ENCODE results near the gene COMMD4.
"Not testable (repeated sequence)": the region's sequence is repeated elsewhere in the genome, so short reads cannot be mapped to it uniquely, and the experiment has no call there.

DNA sequence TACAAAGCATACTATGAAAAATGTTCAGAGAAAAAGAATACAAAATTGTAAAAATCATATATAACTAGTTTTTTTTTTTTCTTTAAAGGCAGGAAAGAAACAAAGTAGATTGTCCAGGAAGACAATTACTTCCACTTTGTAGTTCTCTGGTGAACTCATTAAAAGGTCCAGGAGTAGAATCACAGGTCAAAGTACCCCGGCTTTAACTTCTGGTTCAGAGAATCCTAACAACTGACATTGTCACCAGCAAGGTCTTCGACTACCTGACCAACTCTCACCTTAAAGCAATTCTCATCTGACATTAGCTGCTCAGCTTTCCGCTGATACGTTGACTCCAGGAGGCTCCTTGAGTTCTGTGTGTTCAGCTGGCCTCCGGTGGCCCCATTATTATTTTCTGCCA, 48.1 kb downstream of the COMMD4 start:
- TF ChIP-seq, protein P1, sequence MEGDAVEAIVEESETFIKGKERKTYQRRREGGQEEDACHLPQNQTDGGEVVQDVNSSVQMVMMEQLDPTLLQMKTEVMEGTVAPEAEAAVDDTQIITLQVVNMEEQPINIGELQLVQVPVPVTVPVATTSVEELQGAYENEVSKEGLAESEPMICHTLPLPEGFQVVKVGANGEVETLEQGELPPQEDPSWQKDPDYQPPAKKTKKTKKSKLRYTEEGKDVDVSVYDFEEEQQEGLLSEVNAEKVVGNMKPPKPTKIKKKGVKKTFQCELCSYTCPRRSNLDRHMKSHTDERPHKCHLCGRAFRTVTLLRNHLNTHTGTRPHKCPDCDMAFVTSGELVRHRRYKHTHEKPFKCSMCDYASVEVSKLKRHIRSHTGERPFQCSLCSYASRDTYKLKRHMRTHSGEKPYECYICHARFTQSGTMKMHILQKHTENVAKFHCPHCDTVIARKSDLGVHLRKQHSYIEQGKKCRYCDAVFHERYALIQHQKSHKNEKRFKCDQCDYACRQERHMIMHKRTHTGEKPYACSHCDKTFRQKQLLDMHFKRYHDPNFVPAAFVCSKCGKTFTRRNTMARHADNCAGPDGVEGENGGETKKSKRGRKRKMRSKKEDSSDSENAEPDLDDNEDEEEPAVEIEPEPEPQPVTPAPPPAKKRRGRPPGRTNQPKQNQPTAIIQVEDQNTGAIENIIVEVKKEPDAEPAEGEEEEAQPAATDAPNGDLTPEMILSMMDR (conservative IDR thresholded peaks at IDR 0.05; ENCODE audit: low read depth, low read length): not testable (repeated sequence)
- not testable (repeated sequence) for TF ChIP-seq SMC3 (IDR thresholded peaks at IDR 0.05; ENCODE audit: low read depth, low read length)
- TF ChIP-seq, protein P2, sequence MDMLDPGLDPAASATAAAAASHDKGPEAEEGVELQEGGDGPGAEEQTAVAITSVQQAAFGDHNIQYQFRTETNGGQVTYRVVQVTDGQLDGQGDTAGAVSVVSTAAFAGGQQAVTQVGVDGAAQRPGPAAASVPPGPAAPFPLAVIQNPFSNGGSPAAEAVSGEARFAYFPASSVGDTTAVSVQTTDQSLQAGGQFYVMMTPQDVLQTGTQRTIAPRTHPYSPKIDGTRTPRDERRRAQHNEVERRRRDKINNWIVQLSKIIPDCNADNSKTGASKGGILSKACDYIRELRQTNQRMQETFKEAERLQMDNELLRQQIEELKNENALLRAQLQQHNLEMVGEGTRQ (IDR thresholded peaks at IDR 0.05; ENCODE audit: low read depth, low read length): not testable (repeated sequence)

All from IMR-90 (cell line).